Measurements from ENCODE around the gene FAM222B. TPM values are rescaled to one million over a fixed set of nuclear protein-coding genes. Genes with fewer than 3 reads are reported as not detected.

FAM222B gene
- total and polyA plus RNA-seq, 7 experiments from 2014 or later: 11.8 to 24.4 (median 22.3) TPM

DNA sequence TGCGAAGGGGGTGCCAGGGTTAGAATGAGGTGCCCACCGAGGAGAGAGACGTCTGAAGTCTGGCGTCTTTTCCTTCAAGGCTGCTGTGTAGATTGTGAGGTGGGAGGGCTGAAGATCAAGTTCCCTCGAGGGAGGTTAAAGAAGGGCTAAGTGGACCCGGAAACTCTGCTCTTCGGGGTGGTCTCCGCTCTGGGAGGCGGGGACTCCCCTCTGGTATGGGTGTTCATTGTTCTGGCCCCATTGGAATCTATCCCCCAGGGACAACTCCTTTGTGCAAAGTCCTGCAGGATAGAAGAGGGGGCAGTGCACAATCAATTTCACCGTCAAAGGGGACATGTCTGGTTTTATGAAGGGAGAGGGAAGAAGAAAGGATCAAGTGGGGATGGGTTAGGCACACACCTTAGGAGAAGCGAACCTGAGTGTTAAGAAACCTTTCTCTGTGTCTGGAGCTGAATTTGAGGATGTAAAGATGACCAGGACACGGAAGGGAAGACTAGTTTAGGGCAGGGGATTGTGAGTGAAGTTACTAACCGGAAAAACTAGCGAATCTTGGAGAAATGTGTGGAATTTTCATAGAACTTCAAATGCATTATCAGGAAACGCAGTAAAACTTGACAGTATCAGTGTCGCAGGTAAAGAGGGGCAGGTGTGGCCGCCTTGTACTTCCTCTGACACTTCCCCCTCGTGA is 124.1 kb downstream of the FAM222B start:
- intact Hi-C loops (cut with micrococcal nuclease): loop anchor here (1.0 to 5.0 kb wide), 12 partner anchors 7 to 576 kb away; partner anchors contain the start of genes NEK8 (in 2 of the 2), PROCA1 (in 2 of the 2), BLTP2 (in 1 of the 2) and DHRS13 (in 1 of the 2)
- CTCF ChIA-PET: interaction anchor here (1.2 to 1.3 kb wide), 2 partner anchors 8 to 10 kb away, joined by 3 to 10 read pairs; partner anchors contain the start of gene NEK8
- Histone ChIP-seq H3K9me3 (ENCODE audit: control insufficient read depth in 2 of 3, low read length in 3 of 3) (no peaks in the 10 kb centered on the region), H3K27me3 (ENCODE audit: control insufficient read depth in 2 of 2, insufficient read depth in 2 of 2, low read length in 2 of 2) (no peaks in the 10 kb centered on the region), H3K4me1 (ENCODE audit: control insufficient read depth in 2 of 2, insufficient read depth in 2 of 2, low read length in 2 of 2) (peaks cover 27 to 33% of the 10 kb centered on the region in 2 donors), H3K27ac (ENCODE audit: low read depth, low read length) (peak overlapping the region; percentile 19), H3K4me3 (ENCODE audit: low read length) (no peak overlapping the region), H3K36me3 (ENCODE audit: control insufficient read depth in 2 of 3, insufficient read depth in 3 of 3, low read length in 3 of 3) (peaks cover 20 to 23% (median 22%) of the 10 kb centered on the region in 3 experiments)
- no peak for DNase-seq
- Mint-ChIP-seq H3K36me3 (peaks cover 0 to 26% (median 20%) of the 10 kb centered on the region in 5 donors), H3K4me1 (peaks cover 15 to 61% (median 39%) of the 10 kb centered on the region in 7 donors), H3K27me3 (peaks cover 0 to 24% (median 6%) of the 10 kb centered on the region in 5 donors), H3K9me3 (peaks cover 0 to 2% (median 0%) of the 10 kb centered on the region in 11 donors), H3K4me3 (peak overlapping the region; percentile 58 to 99 (median 74)), H3K27ac (peak overlapping the region; percentile 59 to 97 (median 85))
- ATAC-seq: no peak
- POLR2A ChIA-PET: interaction anchor here (1.0 to 4.8 kb wide), 11 partner anchors 7 to 233 kb away, joined by 3 to 96 read pairs (median 9); partner anchors contain the start of genes DHRS13, NEK8, PHF12 and PROCA1

DNA sequence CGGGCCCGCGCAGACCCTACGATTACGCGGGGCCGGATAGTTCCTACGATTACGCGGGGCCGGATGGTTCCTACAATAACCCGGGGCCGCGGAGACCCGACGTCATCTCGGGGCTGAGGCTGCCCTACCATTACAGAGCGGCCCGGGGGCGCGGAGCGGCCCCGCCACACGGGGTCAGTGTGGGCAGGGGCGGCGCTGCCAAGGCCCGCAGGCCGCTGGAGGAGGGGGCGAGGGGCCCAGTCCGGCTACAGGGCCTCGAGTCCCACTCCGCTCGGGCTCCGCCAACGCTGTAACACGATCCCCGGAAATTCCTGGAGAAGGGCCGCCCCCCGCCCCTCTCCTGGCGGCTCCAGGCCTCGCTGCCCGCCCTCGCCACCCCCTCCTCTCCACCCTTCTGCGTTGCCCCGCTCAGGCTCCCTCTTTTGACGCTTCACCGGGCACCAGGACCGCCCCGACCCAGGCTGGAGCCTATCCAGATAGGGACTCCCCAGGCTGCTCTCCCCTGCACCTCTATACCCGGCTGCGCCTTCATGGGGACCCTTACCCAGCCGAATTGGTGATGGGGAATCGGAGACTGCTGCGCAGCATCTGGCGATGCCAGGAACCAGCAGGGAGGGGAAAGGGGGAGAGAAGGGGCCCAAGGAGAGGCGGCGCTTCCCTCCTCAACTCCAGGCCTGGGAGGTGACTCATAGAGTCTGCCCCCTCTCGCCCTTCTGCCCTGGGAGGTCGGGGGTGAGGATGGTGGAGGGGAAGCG is 124.8 kb downstream of the FAM222B start, which contains the start of gene RAB34:
RAB34 (minus strand) TSS at position 291 of the 755 bp plus-strand sequence. CDS start 602 bp downstream, outside the sequence.
- H3K4me3 Mint-ChIP-seq: peak within 1 kb of the TSS; percentile 58 to 99 (median 76)
- Histone ChIP-seq H3K4me1 (ENCODE audit: control insufficient read depth in 2 of 2, insufficient read depth in 2 of 2, low read length in 2 of 2) (peaks cover 26 to 30% of the 10 kb centered on the region in 2 donors), H3K36me3 (ENCODE audit: control insufficient read depth in 2 of 3, insufficient read depth in 3 of 3, low read length in 3 of 3) (peaks cover 14 to 17% (median 14%) of the 10 kb centered on the region in 3 experiments), H3K4me3 (ENCODE audit: low read length) (no peak within 1 kb of the TSS), H3K27ac (ENCODE audit: low read depth, low read length) (peak within 1 kb of the TSS; percentile 52), H3K27me3 (ENCODE audit: control insufficient read depth in 2 of 2, insufficient read depth in 2 of 2, low read length in 2 of 2) (no peaks in the 10 kb centered on the region), H3K9me3 (ENCODE audit: control insufficient read depth in 2 of 3, low read length in 3 of 3) (no peaks in the 10 kb centered on the region)
- ATAC-seq (no peak), DNase-seq (peak in 2 of 9 donors; percentile 18 to 21)
- intact Hi-C loops (cut with micrococcal nuclease): loop anchor here in 1 of 2 donors (2.0 to 5.0 kb wide), 6 partner anchors 35 to 383 kb away; partner anchors contain the start of genes DHRS13, ERAL1, IFT20 and PIGS
- H3K27ac Mint-ChIP-seq: peak within 1 kb of the TSS; percentile 59 to 97 (median 85)
- H3K9me3 Mint-ChIP-seq: peaks cover 0 to 2% (median 0%) of the 10 kb centered on the region in 11 donors
- H3K36me3 Mint-ChIP-seq: peaks cover 0 to 23% (median 19%) of the 10 kb centered on the region in 5 donors
- CTCF ChIA-PET: no interaction called here
- peaks cover 17 to 57% (median 35%) of the 10 kb centered on the region in 7 donors for H3K4me1 Mint-ChIP-seq
- H3K27me3 Mint-ChIP-seq: peaks cover 0 to 24% (median 6%) of the 10 kb centered on the region in 5 donors
- POLR2A ChIA-PET: interaction anchor here (2.5 to 4.8 kb wide), 3 partner anchors 7 to 56 kb away, joined by 10 to 59 read pairs (median 21); partner anchors contain the start of genes NEK8, PROCA1, SDF2 and SUPT6H

DNA sequence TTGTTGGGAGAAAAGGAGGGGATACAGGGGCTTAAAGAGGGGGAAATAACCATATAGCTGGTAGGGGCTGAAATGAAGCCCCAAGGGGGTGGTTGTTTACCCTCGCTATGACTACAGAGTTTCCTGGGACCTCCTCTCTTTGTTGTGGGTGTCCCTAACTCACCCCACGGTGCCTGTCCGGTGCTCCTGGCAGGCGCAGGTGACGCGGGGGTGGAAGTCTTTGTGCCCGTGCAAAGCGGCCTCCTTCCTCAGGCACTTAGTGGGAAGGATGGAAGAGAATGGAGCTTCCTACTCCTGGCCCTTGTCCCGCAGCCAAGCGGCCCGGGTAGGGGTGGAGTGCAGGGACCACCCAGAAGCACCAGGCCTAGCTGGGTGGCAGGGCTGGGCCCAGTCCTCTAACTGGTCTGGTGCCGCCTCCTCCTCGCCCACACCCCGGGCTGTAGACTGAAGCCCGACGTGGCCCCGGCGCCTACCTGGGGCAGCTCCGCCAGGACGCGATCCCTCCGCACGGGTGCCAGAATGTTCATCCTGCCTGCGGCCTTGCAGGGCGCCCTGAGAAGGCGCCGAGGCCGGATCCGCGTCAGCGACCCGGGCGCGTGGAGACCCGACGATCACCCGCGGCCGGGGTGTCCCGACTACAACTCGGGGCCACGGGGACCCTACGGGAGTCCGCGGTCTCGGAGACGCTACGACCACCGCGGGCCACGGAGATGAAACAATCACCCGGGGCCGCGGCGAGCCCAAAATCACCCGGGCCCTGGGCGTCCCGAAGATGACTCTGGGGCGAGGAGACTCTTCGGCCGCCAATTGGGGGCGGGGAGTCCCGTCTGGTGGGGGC is 125.6 kb downstream of the FAM222B start:
- H3K4me3 Mint-ChIP-seq: peak overlapping the region in 8 of 10 donors; percentile 38 to 87 (median 68)
- intact Hi-C loops (cut with micrococcal nuclease): loop anchor here in 1 of 2 donors (5.0 kb wide), 1 partner anchor 35 kb away; no protein-coding TSS in a partner anchor
- Histone ChIP-seq H3K27ac (ENCODE audit: low read depth, low read length) (peak overlapping the region; percentile 52), H3K36me3 (ENCODE audit: control insufficient read depth in 2 of 3, insufficient read depth in 3 of 3, low read length in 3 of 3) (peaks cover 7 to 10% (median 7%) of the 10 kb centered on the region in 3 experiments), H3K9me3 (ENCODE audit: control insufficient read depth in 2 of 3, low read length in 3 of 3) (no peaks in the 10 kb centered on the region), H3K4me3 (ENCODE audit: low read length) (no peak overlapping the region), H3K4me1 (ENCODE audit: control insufficient read depth in 2 of 2, insufficient read depth in 2 of 2, low read length in 2 of 2) (peaks cover 24 to 29% of the 10 kb centered on the region in 2 donors), H3K27me3 (ENCODE audit: control insufficient read depth in 2 of 2, insufficient read depth in 2 of 2, low read length in 2 of 2) (no peaks in the 10 kb centered on the region)
- CTCF ChIA-PET: interaction anchor here (1.6 kb wide), 1 partner anchor 10 kb away, joined by 4 read pairs; no protein-coding TSS in a partner anchor
- ATAC-seq (no peak), DNase-seq (peak in 3 of 9 donors; percentile 14 to 16 (median 16))
- peaks cover 0 to 26% (median 6%) of the 10 kb centered on the region in 5 donors for H3K27me3 Mint-ChIP-seq
- H3K27ac Mint-ChIP-seq: peak overlapping the region in 3 of 9 donors; percentile 18 to 90 (median 69)
- POLR2A ChIA-PET: interaction anchor here (0.9 to 2.6 kb wide), 3 partner anchors 11 to 182 kb away, joined by 3 to 10 read pairs (median 3); partner anchors contain the start of gene NEK8
- peaks cover 0 to 19% (median 16%) of the 10 kb centered on the region in 5 donors for H3K36me3 Mint-ChIP-seq
- H3K4me1 Mint-ChIP-seq: peaks cover 24 to 58% (median 38%) of the 10 kb centered on the region in 7 donors
- peaks cover 0 to 2% (median 0%) of the 10 kb centered on the region in 11 donors for H3K9me3 Mint-ChIP-seq

DNA sequence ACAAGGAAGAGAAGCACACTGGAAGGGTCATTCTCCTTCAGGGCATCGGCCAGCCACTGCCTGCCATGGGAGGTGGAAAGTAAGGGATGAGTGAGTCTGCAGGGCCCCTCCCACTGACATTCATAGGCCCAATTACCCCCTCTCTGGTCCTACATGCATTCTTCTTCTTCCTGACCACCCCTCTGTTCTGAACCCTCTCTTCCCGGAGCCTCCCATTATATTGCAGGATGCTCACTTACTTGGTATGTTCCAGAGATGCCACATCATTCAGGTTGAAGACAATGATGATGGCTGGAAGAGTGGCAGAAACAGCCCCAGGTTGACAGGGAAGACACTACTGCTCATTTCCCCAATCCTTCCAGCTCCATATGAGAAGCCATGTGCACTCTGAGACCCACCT is 127.4 kb downstream of the FAM222B start:
- Mint-ChIP-seq H3K27me3 (peaks cover 0 to 26% (median 6%) of the 10 kb centered on the region in 5 donors), H3K27ac (peak overlapping the region in 3 of 9 donors; percentile 19 to 41 (median 26)), H3K36me3 (peaks cover 0 to 6% (median 5%) of the 10 kb centered on the region in 5 donors), H3K9me3 (peaks cover 0 to 2% (median 0%) of the 10 kb centered on the region in 11 donors), H3K4me1 (peaks cover 21 to 52% (median 35%) of the 10 kb centered on the region in 7 donors), H3K4me3 (peak overlapping the region in 1 of 10 donors; percentile 21)
- intact Hi-C loops (cut with micrococcal nuclease): loop anchor here in 1 of 2 donors (5.0 kb wide), 1 partner anchor 37 kb away; no protein-coding TSS in a partner anchor
- POLR2A ChIA-PET: interaction anchor here (1.0 to 2.6 kb wide), 3 partner anchors 13 to 237 kb away, joined by 3 to 10 read pairs (median 4); partner anchors contain the start of gene NEK8
- ATAC-seq (no peak), DNase-seq (no peak)
- CTCF ChIA-PET: interaction anchor here (0.6 kb wide), 2 partner anchors 49 to 77 kb away, joined by 3 to 6 read pairs; no protein-coding TSS in a partner anchor
- Histone ChIP-seq H3K4me3 (ENCODE audit: low read length) (no peak overlapping the region), H3K36me3 (ENCODE audit: control insufficient read depth in 2 of 3, insufficient read depth in 3 of 3, low read length in 3 of 3) (no peaks in the 10 kb centered on the region), H3K27me3 (ENCODE audit: control insufficient read depth in 2 of 2, insufficient read depth in 2 of 2, low read length in 2 of 2) (no peaks in the 10 kb centered on the region), H3K4me1 (ENCODE audit: control insufficient read depth in 2 of 2, insufficient read depth in 2 of 2, low read length in 2 of 2) (peaks cover 15 to 17% of the 10 kb centered on the region in 2 donors), H3K27ac (ENCODE audit: low read depth, low read length) (no peak overlapping the region), H3K9me3 (ENCODE audit: control insufficient read depth in 2 of 3, low read length in 3 of 3) (no peaks in the 10 kb centered on the region)

DNA sequence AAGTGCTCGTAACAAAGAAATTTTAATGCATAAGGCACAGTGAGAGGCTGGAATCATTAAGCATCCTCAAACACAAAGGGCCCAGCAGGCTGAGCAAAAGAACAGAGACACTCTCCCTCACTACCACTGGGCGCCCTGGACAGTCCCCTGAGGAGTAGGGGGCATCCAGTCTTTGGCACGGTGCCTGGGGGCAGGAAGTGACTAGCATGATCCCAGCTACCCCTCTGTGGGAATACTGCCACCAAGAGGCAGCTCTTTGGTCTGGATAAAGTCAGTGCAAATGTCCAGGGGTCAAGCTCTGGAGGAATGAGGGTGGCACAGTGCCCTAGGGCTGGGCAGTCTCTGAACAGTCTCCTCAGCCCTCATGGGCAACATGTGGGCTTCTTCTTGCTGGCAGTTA is 128.3 kb downstream of the FAM222B start:
- Histone ChIP-seq H3K4me1 (ENCODE audit: control insufficient read depth in 2 of 2, insufficient read depth in 2 of 2, low read length in 2 of 2) (peaks cover 13 to 15% of the 10 kb centered on the region in 2 donors), H3K9me3 (ENCODE audit: control insufficient read depth in 2 of 3, low read length in 3 of 3) (no peaks in the 10 kb centered on the region), H3K27ac (ENCODE audit: low read depth, low read length) (no peak overlapping the region), H3K27me3 (ENCODE audit: control insufficient read depth in 2 of 2, insufficient read depth in 2 of 2, low read length in 2 of 2) (no peaks in the 10 kb centered on the region), H3K36me3 (ENCODE audit: control insufficient read depth in 2 of 3, insufficient read depth in 3 of 3, low read length in 3 of 3) (no peaks in the 10 kb centered on the region), H3K4me3 (ENCODE audit: low read length) (no peak overlapping the region)
- ATAC-seq: no peak
- Mint-ChIP-seq H3K4me3 (peak overlapping the region in 1 of 10 donors; percentile 33), H3K9me3 (peaks cover 0 to 2% (median 0%) of the 10 kb centered on the region in 11 donors), H3K36me3 (no peaks in the 10 kb centered on the region), H3K27ac (no peak overlapping the region), H3K4me1 (peaks cover 16 to 43% (median 27%) of the 10 kb centered on the region in 7 donors), H3K27me3 (peaks cover 0 to 23% (median 6%) of the 10 kb centered on the region in 5 donors)
- intact Hi-C loops (cut with micrococcal nuclease): loop anchor here in 1 of 2 donors (5.0 kb wide), 2 partner anchors 52 to 117 kb away; partner anchors contain the start of genes SDF2, SPAG5 and SUPT6H
- DNase-seq: no peak
- ChIA-PET CTCF (no interaction called here), POLR2A (interaction anchor here (1.1 to 1.2 kb wide), 2 partner anchors 52 to 212 kb away, joined by 3 read pairs; partner anchors contain the start of genes SDF2 and SUPT6H)

Measured in naive thymus-derived CD4-positive, alpha-beta T cell (primary cell).